ENCODE measurements around the gene RUFY3.

Gene RUFY3

DNA sequence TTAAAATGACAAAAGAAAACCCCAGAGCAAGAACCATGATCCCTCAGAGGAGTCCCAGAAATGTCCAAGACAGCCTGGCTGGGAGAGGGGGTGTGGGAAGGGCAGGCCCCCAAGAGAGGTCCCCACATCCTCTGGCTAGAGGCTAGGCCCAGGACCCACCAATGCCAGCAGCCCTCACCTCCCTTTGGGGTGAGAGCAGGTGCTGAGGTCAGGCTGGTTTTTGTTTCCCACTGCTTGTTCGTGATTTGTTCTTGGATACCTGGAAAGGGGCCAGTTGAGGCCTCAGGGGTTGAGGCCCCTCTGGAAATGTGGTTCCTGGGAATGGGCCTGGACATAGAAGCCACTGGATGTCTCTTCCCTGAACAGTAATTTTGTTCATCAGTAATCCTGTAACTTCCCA, 120.2 kb downstream of the RUFY3 start:
- no peak for DNase-seq (ENCODE audit: low read depth in 2 of 2)

DNA sequence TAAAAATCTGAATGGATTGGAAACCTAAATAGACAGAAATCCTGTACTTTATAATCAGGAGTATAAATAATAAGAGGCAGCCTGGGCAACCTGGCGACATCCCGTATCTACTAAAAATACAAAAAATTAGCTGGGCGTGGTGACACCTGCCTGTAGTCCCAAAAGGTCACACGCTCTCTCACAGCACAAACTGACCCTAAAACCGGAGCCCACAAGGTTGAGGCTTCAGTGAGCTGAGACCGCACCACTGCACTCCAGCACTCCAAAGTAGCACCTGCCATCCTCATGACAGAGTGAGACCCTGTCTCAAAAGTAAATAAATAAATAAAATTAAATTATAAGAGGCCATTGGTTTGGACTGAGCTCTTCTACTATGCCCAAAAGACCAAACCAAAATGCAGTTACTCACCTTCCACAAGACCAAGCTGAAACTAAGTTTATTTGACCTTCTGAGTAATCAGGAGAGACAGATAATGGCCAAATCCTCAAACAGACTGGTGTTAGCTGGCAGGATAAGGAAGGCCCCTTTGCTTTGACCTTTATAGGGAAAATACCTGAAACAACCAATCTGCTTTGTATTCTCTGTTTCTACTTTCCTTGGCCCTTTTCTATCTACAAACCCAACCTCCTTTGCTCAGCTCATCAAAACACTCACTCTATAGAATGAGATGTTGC, 121.1 kb downstream of the RUFY3 start:
- no peak for DNase-seq (ENCODE audit: low read depth in 2 of 2)

DNA sequence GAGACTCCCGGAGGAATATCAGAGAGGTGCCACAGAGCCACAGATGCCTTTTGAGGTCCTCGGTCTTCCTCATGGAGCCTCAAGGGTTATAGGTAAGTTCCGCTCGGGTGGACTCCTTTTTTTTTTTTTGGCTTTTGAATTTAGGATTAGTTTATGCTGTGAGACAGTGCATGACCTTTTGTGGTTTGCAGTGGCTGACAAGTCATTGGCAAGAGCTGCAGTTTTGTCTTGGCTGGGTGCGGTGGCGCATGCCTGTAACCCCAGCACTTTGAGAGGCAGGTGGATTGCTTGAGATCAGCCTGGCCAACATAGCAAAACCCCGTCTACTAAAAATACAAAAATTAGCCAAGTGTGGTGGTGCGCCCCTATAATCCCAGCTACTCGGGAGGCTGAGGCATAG, 122.4 kb downstream of the RUFY3 start:
- DNase-seq (ENCODE audit: low read depth in 2 of 2): no peak

DNA sequence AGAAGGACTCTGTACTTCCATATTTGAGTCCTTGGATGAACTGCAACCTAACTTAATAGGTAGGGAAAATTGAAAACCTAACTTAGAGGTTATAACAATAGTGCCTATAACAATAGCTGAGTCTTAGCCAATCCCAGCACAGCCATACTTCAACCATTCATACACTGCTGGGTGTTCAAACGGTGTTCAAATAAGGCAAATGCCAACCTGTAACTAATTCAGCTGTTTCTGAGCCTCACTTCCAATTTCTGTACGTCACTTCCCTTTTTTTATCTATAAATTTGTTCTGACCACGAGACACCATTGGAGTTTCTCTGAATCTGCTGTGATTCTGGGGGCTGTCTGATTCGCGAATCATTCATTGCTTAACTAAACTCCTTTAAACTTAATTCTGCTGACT, 127.5 kb downstream of the RUFY3 start:
- no peak for DNase-seq (ENCODE audit: low read depth in 2 of 2)

DNA sequence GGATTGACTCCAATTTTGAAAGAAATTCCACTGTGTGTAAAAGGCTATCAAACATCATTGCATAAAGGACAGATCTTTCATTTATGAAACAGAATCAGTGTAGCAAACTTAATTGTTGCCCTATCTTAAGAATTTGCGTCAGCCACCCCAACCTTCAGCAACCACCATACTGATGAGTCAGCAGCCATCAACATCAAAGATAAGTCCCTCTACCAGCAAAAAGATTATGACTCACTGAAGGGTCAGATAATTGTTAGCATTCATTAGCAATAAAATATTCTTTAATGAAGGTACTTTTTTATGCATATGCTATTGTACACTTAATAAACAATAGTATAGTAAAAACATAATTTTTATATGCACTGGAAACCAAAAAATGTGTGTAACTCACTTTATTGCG, 133.7 kb downstream of the RUFY3 start:
- no peak for DNase-seq (ENCODE audit: low read depth in 2 of 2)

Data from stimulated activated CD8-positive, alpha-beta memory T cell treated with anti-CD3 and anti-CD28 coated beads, Interleukin-7, amount 100 ng/mL, for 1 hour (primary cell).